Endothelial cell (in vitro differentiated cells): Measurements from ENCODE around the gene STK32A. TPM values are rescaled to one million over a fixed set of nuclear protein-coding genes. Genes with fewer than 3 reads are reported as not detected.

Experiments
- DNase-seq: peaks from one replicate; pipeline ENCODE4 v3.0.0; 2021; ENCODE audit warnings: low spot score
- H3K27ac Mint-ChIP-seq: one replicate; pipeline ENCODE4 v1.8.0; 2021; ENCODE audit warnings: mixed read lengths, inconsistent platforms; ENCODE audit not compliant: unreplicated experiment
- H3K27me3 Mint-ChIP-seq: one replicate; pipeline ENCODE4 v1.8.0; 2021; ENCODE audit warnings: mild to moderate bottlenecking, moderate library complexity, mixed read lengths, inconsistent platforms; ENCODE audit not compliant: unreplicated experiment
- H3K36me3 Mint-ChIP-seq: one replicate; pipeline ENCODE4 v1.8.0; 2021; ENCODE audit warnings: mild to moderate bottlenecking, low read depth, mixed read lengths, inconsistent platforms; ENCODE audit not compliant: unreplicated experiment
- H3K4me1 Mint-ChIP-seq: one replicate; pipeline ENCODE4 v1.8.0; 2021; ENCODE audit warnings: mild to moderate bottlenecking, mixed read lengths, inconsistent platforms; ENCODE audit not compliant: unreplicated experiment
- H3K4me3 Mint-ChIP-seq: one replicate; pipeline ENCODE4 v1.8.0; 2021; ENCODE audit warnings: mild to moderate bottlenecking, mixed read lengths, inconsistent platforms; ENCODE audit not compliant: unreplicated experiment
- H3K9me3 Mint-ChIP-seq: one replicate; pipeline ENCODE4 v1.8.0; 2021; ENCODE audit warnings: mixed read lengths, inconsistent platforms; ENCODE audit not compliant: unreplicated experiment
- CTCF ChIP-seq: fragments of 200-600 bp; sonication (generic); IDR thresholded peaks from one replicate; pipeline ENCODE4 v1.5.0; 2021; ENCODE audit warnings: antibody characterized with exemption; ENCODE audit not compliant: unreplicated experiment
- total RNA-seq: library from RNA; stranded (reverse); fragmentation: NEBNext Ultra II Directional; extraction: Animal tissue kit (Norgen Biotek cat#: 25700); gene quantifications from one replicate; pipeline ENCODE4 v1.2.1, GENCODE V29; 2021; ENCODE audit not compliant: unreplicated experiment

STK32A gene
- total RNA-seq, 1 donor from 2014 or later, result 0.87 TPM

- DNase-seq, result no peak
- Mint-ChIP-seq H3K27me3 (no peaks in the 10 kb centered on the region), H3K27ac (no peak overlapping the region), H3K36me3 (no peaks in the 10 kb centered on the region), H3K9me3 (no peaks in the 10 kb centered on the region), H3K4me1 (peaks cover 10% of the 10 kb centered on the region), H3K4me3 (no peak overlapping the region)
- no peak for TF ChIP-seq CTCF
Measured at GRCh38 chr5:147384346-147385193, 149.7 kb downstream of the STK32A start.

GRCh38 chr5:147387109-147387508, 152.3 kb downstream of the STK32A start:
- H3K27ac Mint-ChIP-seq, result no peak overlapping the region
- DNase-seq, result no peak
- no peaks in the 10 kb centered on the region for H3K9me3 Mint-ChIP-seq
- no peaks in the 10 kb centered on the region for H3K36me3 Mint-ChIP-seq
- no peak for TF ChIP-seq CTCF
- H3K27me3 Mint-ChIP-seq, result peaks cover 3% of the 10 kb centered on the region
- no peak overlapping the region for H3K4me3 Mint-ChIP-seq
- peaks cover 19% of the 10 kb centered on the region for H3K4me1 Mint-ChIP-seq

- Mint-ChIP-seq H3K4me3 (no peak overlapping the region), H3K9me3 (no peaks in the 10 kb centered on the region), H3K4me1 (peaks cover 29% of the 10 kb centered on the region), H3K27me3 (peaks cover 3% of the 10 kb centered on the region), H3K36me3 (no peaks in the 10 kb centered on the region), H3K27ac (no peak overlapping the region)
- TF ChIP-seq CTCF, result no peak
- DNase-seq, result no peak
Measured at GRCh38 chr5:147388184-147389108, 153.6 kb downstream of the STK32A start.

- no peak for TF ChIP-seq CTCF
- H3K4me1 Mint-ChIP-seq, result peaks cover 29% of the 10 kb centered on the region
Measured at GRCh38 chr5:147390654-147391225, 155.9 kb downstream of the STK32A start.

More at GRCh38 chr5:147390654-147391225, 155.9 kb downstream of the STK32A start:
- Mint-ChIP-seq H3K27ac (no peak overlapping the region), H3K36me3 (no peaks in the 10 kb centered on the region), H3K27me3 (peaks cover 3% of the 10 kb centered on the region), H3K4me3 (no peak overlapping the region), H3K9me3 (no peaks in the 10 kb centered on the region)
- no peak for DNase-seq
